Endothelial cell (in vitro differentiated cells): Measurements from ENCODE around the gene CRLF2. TPM values are rescaled to one million over a fixed set of nuclear protein-coding genes. Genes with fewer than 3 reads are reported as not detected.
"Not testable (repeated sequence)": the region's sequence is repeated elsewhere in the genome, so short reads cannot be mapped to it uniquely, and the experiment has no call there.

Source experiments
- DNase-seq: peaks from one replicate; pipeline ENCODE4 v3.0.0; 2021; ENCODE audit warnings: low spot score
- H3K27ac Mint-ChIP-seq: one replicate; pipeline ENCODE4 v1.8.0; 2021; ENCODE audit warnings: mixed read lengths, inconsistent platforms; ENCODE audit not compliant: unreplicated experiment
- H3K27me3 Mint-ChIP-seq: one replicate; pipeline ENCODE4 v1.8.0; 2021; ENCODE audit warnings: mild to moderate bottlenecking, moderate library complexity, mixed read lengths, inconsistent platforms; ENCODE audit not compliant: unreplicated experiment
- H3K36me3 Mint-ChIP-seq: one replicate; pipeline ENCODE4 v1.8.0; 2021; ENCODE audit warnings: mild to moderate bottlenecking, low read depth, mixed read lengths, inconsistent platforms; ENCODE audit not compliant: unreplicated experiment
- H3K4me1 Mint-ChIP-seq: one replicate; pipeline ENCODE4 v1.8.0; 2021; ENCODE audit warnings: mild to moderate bottlenecking, mixed read lengths, inconsistent platforms; ENCODE audit not compliant: unreplicated experiment
- H3K4me3 Mint-ChIP-seq: one replicate; pipeline ENCODE4 v1.8.0; 2021; ENCODE audit warnings: mild to moderate bottlenecking, mixed read lengths, inconsistent platforms; ENCODE audit not compliant: unreplicated experiment
- H3K9me3 Mint-ChIP-seq: one replicate; pipeline ENCODE4 v1.8.0; 2021; ENCODE audit warnings: mixed read lengths, inconsistent platforms; ENCODE audit not compliant: unreplicated experiment
- total RNA-seq: library from RNA; stranded (reverse); fragmentation: NEBNext Ultra II Directional; extraction: Animal tissue kit (Norgen Biotek cat#: 25700); gene quantifications from one replicate; pipeline ENCODE4 v1.2.1, GENCODE V29; 2021; ENCODE audit not compliant: unreplicated experiment
- TF ChIP-seq, protein P1 (sequence below): fragments of 200-600 bp; sonication (generic); IDR thresholded peaks from one replicate; pipeline ENCODE4 v1.5.0; 2021; ENCODE audit warnings: antibody characterized with exemption; ENCODE audit not compliant: unreplicated experiment

Gene CRLF2
- total RNA-seq, 1 donor from 2014 or later = not detected

DNA sequence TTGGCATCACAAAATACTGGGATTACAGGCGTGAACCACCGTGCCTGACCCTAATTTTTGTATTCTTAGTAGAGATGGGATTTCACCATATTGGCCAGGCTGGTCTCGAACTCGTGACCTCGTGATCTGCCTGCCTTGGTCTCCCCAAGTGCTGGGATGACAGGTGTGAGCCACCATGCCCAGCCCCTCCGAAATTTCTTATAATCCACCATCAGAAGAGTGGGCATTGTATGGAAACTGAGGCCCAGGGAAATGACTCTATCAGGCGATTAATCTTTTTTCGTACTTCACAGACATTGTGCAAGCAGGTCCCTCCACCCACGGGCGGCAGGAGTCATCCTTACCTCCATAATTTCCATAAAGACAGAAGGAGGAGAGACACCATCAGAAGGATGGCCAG lies 16.0 kb downstream of the CRLF2 start:
- Mint-ChIP-seq H3K27me3 (peaks cover 10% of the 10 kb centered on the region), H3K4me1 (no peaks in the 10 kb centered on the region), H3K9me3 (peaks cover 25% of the 10 kb centered on the region), H3K36me3 (peaks cover 3% of the 10 kb centered on the region), H3K4me3 (no peak overlapping the region), H3K27ac (no peak overlapping the region)
- no peak for DNase-seq
- TF ChIP-seq, protein P1, sequence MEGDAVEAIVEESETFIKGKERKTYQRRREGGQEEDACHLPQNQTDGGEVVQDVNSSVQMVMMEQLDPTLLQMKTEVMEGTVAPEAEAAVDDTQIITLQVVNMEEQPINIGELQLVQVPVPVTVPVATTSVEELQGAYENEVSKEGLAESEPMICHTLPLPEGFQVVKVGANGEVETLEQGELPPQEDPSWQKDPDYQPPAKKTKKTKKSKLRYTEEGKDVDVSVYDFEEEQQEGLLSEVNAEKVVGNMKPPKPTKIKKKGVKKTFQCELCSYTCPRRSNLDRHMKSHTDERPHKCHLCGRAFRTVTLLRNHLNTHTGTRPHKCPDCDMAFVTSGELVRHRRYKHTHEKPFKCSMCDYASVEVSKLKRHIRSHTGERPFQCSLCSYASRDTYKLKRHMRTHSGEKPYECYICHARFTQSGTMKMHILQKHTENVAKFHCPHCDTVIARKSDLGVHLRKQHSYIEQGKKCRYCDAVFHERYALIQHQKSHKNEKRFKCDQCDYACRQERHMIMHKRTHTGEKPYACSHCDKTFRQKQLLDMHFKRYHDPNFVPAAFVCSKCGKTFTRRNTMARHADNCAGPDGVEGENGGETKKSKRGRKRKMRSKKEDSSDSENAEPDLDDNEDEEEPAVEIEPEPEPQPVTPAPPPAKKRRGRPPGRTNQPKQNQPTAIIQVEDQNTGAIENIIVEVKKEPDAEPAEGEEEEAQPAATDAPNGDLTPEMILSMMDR = no peak

DNA sequence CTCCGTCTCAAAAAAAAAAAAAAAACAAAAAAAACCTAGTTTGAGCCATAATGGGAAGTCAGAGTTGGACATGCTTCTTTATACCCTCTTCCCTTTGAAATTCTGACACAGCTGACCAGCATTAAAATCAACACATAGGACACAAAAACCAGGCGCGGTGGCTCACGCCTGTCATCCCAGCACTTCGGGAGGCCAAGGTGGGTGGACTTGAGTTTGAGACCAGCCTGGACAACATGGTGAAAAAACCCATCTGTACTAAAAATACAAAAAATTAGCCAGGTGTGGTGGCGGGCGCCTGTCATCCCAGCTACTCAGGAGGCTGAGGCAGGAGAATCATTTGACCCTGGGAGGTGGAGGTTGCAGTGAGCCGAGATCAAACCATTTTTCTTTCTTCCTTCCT lies 20.3 kb downstream of the CRLF2 start:
- not testable (repeated sequence) for H3K36me3 Mint-ChIP-seq, H3K4me1 Mint-ChIP-seq, DNase-seq, H3K27ac Mint-ChIP-seq, H3K4me3 Mint-ChIP-seq
- H3K9me3 Mint-ChIP-seq = peaks cover 20% of the 10 kb centered on the region
- H3K27me3 Mint-ChIP-seq = peaks cover 13% of the 10 kb centered on the region

DNA sequence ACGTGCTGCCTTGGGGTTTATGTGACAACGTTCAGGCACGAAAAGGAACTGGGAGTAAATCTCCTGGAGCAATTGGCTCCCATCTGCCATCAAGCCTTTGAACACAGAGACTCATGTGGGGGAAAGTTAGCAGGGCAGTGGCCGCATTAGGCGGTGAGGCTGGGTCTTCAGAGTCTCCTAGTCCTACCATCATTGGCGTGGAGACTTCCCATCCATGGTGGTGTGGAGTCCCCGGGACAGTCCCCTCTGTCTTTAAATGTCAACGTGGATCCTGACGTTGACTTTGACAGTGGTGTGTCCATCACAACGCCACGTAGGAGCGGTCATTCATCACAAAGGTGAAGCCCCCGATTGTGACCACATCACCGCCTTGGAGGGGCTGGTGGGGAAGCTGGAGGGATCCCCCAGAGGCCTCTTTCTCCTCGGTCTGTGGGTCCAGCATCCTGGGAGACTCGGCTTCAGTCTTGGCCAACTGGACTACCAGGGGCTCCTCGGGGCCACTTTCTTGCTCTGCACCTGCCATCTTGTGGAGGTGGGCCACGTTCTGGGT lies 21.8 kb downstream of the CRLF2 start:
- Mint-ChIP-seq H3K9me3 (peaks cover 17% of the 10 kb centered on the region), H3K4me1 (no peaks in the 10 kb centered on the region), H3K27me3 (peaks cover 13% of the 10 kb centered on the region), H3K4me3 (no peak overlapping the region), H3K36me3 (no peaks in the 10 kb centered on the region), H3K27ac (no peak overlapping the region)
- TF ChIP-seq, protein P1 = no peak
- no peak for DNase-seq

DNA sequence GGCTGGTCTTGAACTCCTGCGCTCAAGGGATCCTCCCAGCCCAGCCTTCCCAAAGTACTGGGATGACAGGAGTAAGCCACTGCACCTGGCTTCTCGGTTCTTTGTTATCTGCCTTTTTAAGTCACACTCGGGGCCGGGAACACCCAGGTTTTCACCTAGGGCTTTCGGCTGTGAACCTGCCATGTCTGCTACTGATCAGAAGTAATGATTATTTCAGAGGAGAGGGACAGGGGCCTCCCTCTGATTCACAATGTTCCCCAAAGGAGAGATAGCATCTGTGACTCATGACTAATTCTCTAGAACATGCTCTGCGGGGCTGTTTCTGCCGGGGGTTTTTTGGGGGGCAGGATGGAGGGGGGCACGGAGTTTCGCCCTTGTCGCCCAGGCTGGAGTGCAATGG lies 26.9 kb downstream of the CRLF2 start:
- no peak for DNase-seq
- no peak overlapping the region for H3K4me3 Mint-ChIP-seq
- peaks cover 11% of the 10 kb centered on the region for H3K27me3 Mint-ChIP-seq
- TF ChIP-seq, protein P1 = no peak
- H3K36me3 Mint-ChIP-seq = no peaks in the 10 kb centered on the region
- peaks cover 12% of the 10 kb centered on the region for H3K9me3 Mint-ChIP-seq
- H3K4me1 Mint-ChIP-seq = no peaks in the 10 kb centered on the region
- H3K27ac Mint-ChIP-seq = no peak overlapping the region

DNA sequence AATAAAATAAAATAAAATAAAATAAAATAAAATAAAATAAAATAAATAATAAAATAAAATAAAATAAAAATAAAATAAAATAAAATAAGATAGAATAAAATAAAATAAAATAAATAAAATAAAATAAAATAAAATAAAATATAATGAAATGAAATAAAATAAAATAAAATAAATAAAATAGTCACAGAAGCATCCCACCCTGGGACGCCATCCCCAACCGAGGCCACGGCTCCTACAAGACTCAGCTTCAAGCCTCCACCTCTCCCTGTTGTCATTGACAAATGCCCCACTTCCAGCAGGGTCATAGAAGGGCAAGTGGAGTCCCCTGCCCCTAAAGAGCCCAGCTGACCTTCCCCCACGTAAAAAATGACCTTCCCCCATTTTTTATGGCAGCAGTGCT lies 30.2 kb downstream of the CRLF2 start:
- DNase-seq = no peak
- no peak overlapping the region for H3K4me3 Mint-ChIP-seq
- no peak overlapping the region for H3K27ac Mint-ChIP-seq
- TF ChIP-seq, protein P1 = no peak
- H3K4me1 Mint-ChIP-seq = no peaks in the 10 kb centered on the region
- no peaks in the 10 kb centered on the region for H3K36me3 Mint-ChIP-seq
- peaks cover 8% of the 10 kb centered on the region for H3K27me3 Mint-ChIP-seq
- peaks cover 20% of the 10 kb centered on the region for H3K9me3 Mint-ChIP-seq

DNA sequence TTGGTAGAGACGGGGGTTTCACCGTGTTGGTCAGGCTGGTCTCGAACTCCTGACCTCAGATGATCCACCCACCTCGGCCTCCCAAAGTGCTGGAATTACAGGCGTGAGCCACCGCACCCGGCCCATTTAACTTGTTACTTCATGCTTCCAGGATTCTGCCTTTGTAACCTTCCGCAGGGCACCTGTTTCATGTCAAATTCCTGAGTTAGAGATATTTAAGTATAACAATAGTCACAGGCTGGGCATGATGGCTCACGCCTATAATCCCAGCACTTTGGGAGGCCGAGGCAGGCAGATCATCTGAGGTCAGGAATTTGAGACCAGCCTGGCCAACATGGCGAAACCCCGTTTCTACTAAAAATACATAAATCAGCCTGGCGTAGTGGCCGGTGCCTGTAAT lies 30.8 kb downstream of the CRLF2 start:
- not testable (repeated sequence) for H3K27ac Mint-ChIP-seq, H3K36me3 Mint-ChIP-seq, H3K4me3 Mint-ChIP-seq, H3K27me3 Mint-ChIP-seq, H3K4me1 Mint-ChIP-seq, DNase-seq
- H3K9me3 Mint-ChIP-seq = peaks cover 18% of the 10 kb centered on the region
